Testis (tissue), 2 donors: ENCODE data around the gene SERTM1.

Experiments
- POLR2A ChIP-seq: fragments of 450-650 bp; IDR thresholded peaks from one replicate; pipeline ENCODE4 v1.6.1; 2017; ENCODE audit warnings: antibody characterized with exemption, mild to moderate bottlenecking, moderate library complexity
- TF ChIP-seq, protein P1 (sequence below), 3 experiments: fragments of 450-650 bp in 2 of 3; fragments of 200-600 bp in 1 of 3; sonication (generic) in 1 of 3; IDR thresholded peaks; one replicate each; pipeline ENCODE4 v1.5.1; 2016 to 2019; ENCODE audit warnings: antibody characterized with exemption in 3 of 3, mild to moderate bottlenecking in 2 of 3, moderate library complexity in 1 of 3

GRCh38 chr13:36683701-36684100 lies 9.9 kb downstream of the SERTM1 start:
- TF ChIP-seq, protein P1, sequence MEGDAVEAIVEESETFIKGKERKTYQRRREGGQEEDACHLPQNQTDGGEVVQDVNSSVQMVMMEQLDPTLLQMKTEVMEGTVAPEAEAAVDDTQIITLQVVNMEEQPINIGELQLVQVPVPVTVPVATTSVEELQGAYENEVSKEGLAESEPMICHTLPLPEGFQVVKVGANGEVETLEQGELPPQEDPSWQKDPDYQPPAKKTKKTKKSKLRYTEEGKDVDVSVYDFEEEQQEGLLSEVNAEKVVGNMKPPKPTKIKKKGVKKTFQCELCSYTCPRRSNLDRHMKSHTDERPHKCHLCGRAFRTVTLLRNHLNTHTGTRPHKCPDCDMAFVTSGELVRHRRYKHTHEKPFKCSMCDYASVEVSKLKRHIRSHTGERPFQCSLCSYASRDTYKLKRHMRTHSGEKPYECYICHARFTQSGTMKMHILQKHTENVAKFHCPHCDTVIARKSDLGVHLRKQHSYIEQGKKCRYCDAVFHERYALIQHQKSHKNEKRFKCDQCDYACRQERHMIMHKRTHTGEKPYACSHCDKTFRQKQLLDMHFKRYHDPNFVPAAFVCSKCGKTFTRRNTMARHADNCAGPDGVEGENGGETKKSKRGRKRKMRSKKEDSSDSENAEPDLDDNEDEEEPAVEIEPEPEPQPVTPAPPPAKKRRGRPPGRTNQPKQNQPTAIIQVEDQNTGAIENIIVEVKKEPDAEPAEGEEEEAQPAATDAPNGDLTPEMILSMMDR (IDR thresholded peaks at IDR 0.05): no peak
- TF ChIP-seq POLR2A: no peak
